Measurements from ENCODE around the gene METAP1. TPM values are rescaled to one million over a fixed set of nuclear protein-coding genes. Genes with fewer than 3 reads are reported as not detected.
"Not testable (repeated sequence)": the region's sequence is repeated elsewhere in the genome, so short reads cannot be mapped to it uniquely, and the experiment has no call there.

The METAP1 gene
- total RNA-seq, 2 donors from 2014 or later: 66.2 to 69.3 TPM

DNA sequence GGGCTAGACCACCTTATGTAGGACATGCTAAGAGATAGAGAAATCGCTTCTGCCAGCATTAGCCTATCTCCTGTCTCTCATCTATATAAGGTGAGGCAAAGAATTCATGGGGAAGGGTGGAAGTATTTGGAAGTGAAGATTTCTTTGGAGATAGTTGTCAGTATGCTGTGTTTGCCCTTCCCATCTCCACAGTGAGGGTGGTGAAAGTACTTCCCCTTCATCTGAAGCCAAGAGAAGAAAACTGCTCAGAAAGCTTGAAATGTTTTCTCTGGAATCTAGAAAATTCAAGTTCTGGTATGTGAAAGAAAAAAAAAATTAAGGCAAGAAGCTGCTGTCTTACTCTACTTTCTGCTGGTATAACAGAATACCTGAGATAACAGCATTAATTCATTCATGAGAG, 105.4 kb downstream of the METAP1 start:
- Histone ChIP-seq H3K9ac (ENCODE audit: low read depth in 2 of 2, low read length in 2 of 2) (no peak overlapping the region), H3K27ac (no peak overlapping the region), H3K36me3 (no peaks in the 10 kb centered on the region), H3K4me3 (no peak overlapping the region), H3K27me3 (no peaks in the 10 kb centered on the region), H3K9me3 (no peaks in the 10 kb centered on the region), H3K4me1 (no peaks in the 10 kb centered on the region)
- intact Hi-C loops (cut with DNase I): no loop called here
- TF ChIP-seq, protein P1, sequence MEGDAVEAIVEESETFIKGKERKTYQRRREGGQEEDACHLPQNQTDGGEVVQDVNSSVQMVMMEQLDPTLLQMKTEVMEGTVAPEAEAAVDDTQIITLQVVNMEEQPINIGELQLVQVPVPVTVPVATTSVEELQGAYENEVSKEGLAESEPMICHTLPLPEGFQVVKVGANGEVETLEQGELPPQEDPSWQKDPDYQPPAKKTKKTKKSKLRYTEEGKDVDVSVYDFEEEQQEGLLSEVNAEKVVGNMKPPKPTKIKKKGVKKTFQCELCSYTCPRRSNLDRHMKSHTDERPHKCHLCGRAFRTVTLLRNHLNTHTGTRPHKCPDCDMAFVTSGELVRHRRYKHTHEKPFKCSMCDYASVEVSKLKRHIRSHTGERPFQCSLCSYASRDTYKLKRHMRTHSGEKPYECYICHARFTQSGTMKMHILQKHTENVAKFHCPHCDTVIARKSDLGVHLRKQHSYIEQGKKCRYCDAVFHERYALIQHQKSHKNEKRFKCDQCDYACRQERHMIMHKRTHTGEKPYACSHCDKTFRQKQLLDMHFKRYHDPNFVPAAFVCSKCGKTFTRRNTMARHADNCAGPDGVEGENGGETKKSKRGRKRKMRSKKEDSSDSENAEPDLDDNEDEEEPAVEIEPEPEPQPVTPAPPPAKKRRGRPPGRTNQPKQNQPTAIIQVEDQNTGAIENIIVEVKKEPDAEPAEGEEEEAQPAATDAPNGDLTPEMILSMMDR (IDR thresholded peaks at IDR 0.05): no peak
- no peak for DNase-seq

DNA sequence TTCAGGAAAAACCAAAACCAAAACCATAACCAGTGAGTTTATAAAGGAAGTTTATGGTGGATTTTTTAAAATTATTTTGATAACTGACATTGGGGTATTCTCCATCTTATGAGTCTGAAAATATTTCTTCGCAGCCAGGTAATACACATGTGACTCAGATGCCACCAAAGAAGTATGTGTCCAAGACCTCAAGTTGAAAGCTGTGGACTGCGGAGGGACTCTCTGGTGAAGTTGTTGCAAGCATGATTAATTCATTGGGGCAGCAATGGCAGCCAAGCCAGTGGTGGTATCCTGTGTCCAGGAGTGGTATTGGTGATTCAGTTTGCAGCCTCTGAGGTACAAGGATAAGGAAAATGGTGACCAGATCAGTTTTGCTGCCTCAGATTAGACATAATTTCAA, 107.1 kb downstream of the METAP1 start:
- TF ChIP-seq, protein P1 (IDR thresholded peaks at IDR 0.05): no peak
- H3K9ac ChIP-seq (ENCODE audit: low read depth in 2 of 2, low read length in 2 of 2): no peak overlapping the region
- H3K4me1 ChIP-seq: no peaks in the 10 kb centered on the region
- intact Hi-C loops (cut with DNase I): no loop called here
- H3K36me3 ChIP-seq: no peaks in the 10 kb centered on the region
- no peak for DNase-seq
- no peak overlapping the region for H3K4me3 ChIP-seq
- H3K27ac ChIP-seq: no peak overlapping the region
- H3K9me3 ChIP-seq: no peaks in the 10 kb centered on the region
- H3K27me3 ChIP-seq: no peaks in the 10 kb centered on the region

DNA sequence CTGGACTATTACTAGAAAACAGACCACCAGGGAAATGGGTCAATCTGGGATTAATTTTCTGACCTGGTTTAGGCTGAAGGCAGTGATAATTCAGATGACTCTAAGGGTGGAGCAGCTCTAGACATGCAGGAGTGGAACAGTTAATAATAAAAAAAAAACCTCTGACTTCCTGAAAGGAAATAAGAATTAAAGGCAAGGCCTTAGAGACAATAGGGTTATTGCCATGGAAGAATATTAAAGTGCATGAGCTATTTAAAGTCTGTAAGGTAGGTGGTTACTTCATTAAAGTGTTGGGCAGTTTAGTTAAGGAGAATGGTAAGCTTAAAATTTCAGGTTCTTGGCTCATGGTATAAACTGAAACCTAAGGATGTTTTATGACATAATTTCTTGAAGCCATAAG, 107.6 kb downstream of the METAP1 start:
- Histone ChIP-seq H3K9me3 (no peaks in the 10 kb centered on the region), H3K4me3 (no peak overlapping the region), H3K9ac (ENCODE audit: low read depth in 2 of 2, low read length in 2 of 2) (no peak overlapping the region), H3K36me3 (no peaks in the 10 kb centered on the region), H3K27ac (no peak overlapping the region), H3K27me3 (no peaks in the 10 kb centered on the region), H3K4me1 (no peaks in the 10 kb centered on the region)
- TF ChIP-seq, protein P1 (IDR thresholded peaks at IDR 0.05): no peak
- intact Hi-C loops (cut with DNase I): no loop called here
- no peak for DNase-seq

DNA sequence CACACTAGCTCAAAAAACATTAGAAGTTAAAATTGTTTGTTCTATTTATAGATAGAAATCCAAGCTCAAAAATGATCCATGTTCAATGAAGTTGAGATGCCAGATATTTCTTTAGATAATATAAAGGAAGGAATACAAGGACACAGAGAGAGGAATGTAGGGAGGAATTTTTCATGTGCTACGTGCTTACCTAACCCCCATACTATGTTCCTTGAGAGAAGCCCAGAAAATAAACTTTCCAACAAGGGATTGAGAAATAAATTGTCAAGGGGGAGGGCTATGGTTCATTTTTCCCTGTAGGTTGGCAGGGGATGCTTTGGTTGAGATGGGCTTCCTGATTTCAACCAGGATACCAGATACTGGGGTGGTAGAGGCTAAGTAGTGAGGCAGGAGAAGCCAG, 108.6 kb downstream of the METAP1 start:
- H3K36me3 ChIP-seq: no peaks in the 10 kb centered on the region
- TF ChIP-seq, protein P1 (IDR thresholded peaks at IDR 0.05): no peak
- H3K9ac ChIP-seq (ENCODE audit: low read depth in 2 of 2, low read length in 2 of 2): no peak overlapping the region
- H3K27me3 ChIP-seq: no peaks in the 10 kb centered on the region
- no peak for DNase-seq
- no peaks in the 10 kb centered on the region for H3K4me1 ChIP-seq
- no peak overlapping the region for H3K27ac ChIP-seq
- H3K9me3 ChIP-seq: no peaks in the 10 kb centered on the region
- no peak overlapping the region for H3K4me3 ChIP-seq
- intact Hi-C loops (cut with DNase I): no loop called here

DNA sequence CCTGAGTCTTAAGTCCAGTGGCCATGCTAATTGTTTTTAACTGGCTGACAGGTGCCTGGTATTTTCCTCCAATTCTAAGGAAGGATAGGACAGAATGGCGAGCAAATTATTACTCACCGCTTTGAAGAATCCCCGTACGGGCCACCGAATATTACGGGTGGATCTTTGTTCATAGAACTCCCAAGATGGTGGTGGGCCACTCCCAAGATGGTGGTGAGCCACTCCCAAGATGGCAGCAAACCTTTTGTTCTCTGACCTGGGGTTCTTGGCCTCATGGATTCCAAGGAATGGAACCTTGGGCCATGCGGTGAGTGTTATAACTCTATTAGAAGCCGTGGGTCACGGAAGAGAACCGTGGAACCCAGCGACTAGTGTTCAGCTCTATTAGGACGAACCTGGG, 113.8 kb downstream of the METAP1 start:
- H3K9ac ChIP-seq (ENCODE audit: low read depth in 2 of 2, low read length in 2 of 2); H3K27ac ChIP-seq; H3K9me3 ChIP-seq; H3K4me3 ChIP-seq; intact Hi-C loops (cut with DNase I); H3K4me1 ChIP-seq; DNase-seq; H3K36me3 ChIP-seq; H3K27me3 ChIP-seq: not testable (repeated sequence)

Small RNA genes lying within 50 kb of the gene (microRNA-seq; reads per million reads assigned to microRNA genes)
- gene MIR3684: not detected

Other genes with a start within 250 kb of the METAP1 start
- gene EIF4E, start 66.6 kb upstream of the METAP1 start, total RNA-seq: 100 to 1,000 TPM in 1 of 2 donors, 10 to 100 TPM in 1; 99.4 to 123 TPM
- 100 to 1,000 TPM; 165 to 240 TPM for gene ADH5, start 93.1 kb downstream of the METAP1 start, total RNA-seq
- gene ADH4, start 148.6 kb downstream of the METAP1 start, total RNA-seq: 1 to 10 TPM in 1 of 2 donors, under 1 TPM in 1; 0.82 to 1.5 TPM
- gene ADH6, start 223.5 kb downstream of the METAP1 start, total RNA-seq: 10 to 100 TPM; 17.6 to 24.5 TPM

Measured in colonic mucosa (tissue), 4 donors.